Epithelial cell of esophagus (primary cell): ENCODE measurements around the gene EPG5.

Source experiments
- DNase-seq: peaks from one replicate; pipeline ENCODE4 v3.0.0; 2010; ENCODE audit warnings: low read depth
- H3K4me3 ChIP-seq: 2 replicates; pipeline ENCODE4 v1.5.1; 2011; ENCODE audit warnings: mild to moderate bottlenecking, low read length, control low read depth
- TF ChIP-seq, protein P1 (sequence below): IDR thresholded peaks from 2 replicates; pipeline ENCODE4 v1.5.1; 2011; ENCODE audit warnings: low read depth, mild to moderate bottlenecking, low read length, control low read depth, inconsistent platforms; ENCODE audit not compliant: insufficient read depth; ENCODE audit errors: missing control alignments

The EPG5 gene

DNA sequence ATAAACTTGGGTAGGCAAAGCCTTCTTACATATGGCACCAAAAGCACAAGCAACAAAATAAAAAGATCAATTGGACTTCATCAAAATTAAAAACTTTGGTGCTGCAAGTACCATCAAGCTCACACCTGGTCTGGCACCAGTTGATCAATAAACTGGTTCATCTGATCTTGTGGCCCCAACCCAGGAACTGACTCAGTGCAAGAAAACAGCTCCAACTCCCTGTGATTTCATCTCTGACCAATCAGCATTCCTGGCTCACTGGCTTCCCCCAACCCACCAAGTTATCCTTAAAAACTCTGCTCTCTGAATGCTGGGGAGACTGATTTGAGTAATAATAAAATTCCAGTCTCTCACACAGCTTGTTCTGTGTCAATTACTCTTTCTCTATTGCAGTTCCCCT lies 8.4 kb downstream of the EPG5 start:
- no peak overlapping the region for H3K4me3 ChIP-seq
- TF ChIP-seq, protein P1, sequence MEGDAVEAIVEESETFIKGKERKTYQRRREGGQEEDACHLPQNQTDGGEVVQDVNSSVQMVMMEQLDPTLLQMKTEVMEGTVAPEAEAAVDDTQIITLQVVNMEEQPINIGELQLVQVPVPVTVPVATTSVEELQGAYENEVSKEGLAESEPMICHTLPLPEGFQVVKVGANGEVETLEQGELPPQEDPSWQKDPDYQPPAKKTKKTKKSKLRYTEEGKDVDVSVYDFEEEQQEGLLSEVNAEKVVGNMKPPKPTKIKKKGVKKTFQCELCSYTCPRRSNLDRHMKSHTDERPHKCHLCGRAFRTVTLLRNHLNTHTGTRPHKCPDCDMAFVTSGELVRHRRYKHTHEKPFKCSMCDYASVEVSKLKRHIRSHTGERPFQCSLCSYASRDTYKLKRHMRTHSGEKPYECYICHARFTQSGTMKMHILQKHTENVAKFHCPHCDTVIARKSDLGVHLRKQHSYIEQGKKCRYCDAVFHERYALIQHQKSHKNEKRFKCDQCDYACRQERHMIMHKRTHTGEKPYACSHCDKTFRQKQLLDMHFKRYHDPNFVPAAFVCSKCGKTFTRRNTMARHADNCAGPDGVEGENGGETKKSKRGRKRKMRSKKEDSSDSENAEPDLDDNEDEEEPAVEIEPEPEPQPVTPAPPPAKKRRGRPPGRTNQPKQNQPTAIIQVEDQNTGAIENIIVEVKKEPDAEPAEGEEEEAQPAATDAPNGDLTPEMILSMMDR, result no peak
- DNase-seq, result peak; percentile 17

DNA sequence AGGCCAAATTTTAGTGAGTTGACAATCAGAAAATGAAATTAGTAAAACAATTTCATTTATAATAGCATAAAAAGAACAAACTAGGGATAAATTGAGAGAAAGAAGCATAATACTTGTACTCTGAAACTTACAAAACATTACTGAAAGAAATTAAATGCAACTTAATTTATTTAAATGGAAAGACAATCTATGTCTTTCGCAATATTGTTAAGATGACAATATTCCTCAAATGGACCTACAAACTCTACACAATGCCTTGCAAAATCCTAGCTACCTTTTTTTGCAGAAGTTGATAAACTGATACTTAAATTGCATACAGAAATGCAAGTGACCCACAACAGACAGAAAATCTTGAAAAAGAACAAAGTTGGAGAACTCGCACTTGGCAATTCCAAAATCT lies 9.1 kb downstream of the EPG5 start:
- no peak for DNase-seq
- no peak overlapping the region for H3K4me3 ChIP-seq
- TF ChIP-seq, protein P1, result no peak

DNA sequence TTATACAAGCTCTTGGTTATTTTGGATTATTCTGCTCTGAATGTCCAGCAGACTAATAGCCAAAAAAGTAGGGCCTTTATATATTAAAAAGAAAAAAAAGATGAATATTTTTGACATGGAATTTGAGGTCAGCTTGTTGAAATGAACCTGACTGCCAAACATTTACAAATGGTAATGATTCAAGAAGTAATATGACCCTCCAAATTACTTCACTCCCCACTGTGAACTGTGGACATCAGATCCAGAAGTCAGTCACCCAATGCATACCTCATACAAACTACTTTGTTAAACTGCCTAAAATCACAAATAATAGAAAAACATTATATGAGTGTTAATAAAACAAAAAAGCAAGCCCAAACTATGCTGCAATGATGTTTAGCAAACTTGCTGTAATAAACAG lies 10.0 kb downstream of the EPG5 start:
- no peak overlapping the region for H3K4me3 ChIP-seq
- DNase-seq, result no peak
- TF ChIP-seq, protein P1, result no peak

DNA sequence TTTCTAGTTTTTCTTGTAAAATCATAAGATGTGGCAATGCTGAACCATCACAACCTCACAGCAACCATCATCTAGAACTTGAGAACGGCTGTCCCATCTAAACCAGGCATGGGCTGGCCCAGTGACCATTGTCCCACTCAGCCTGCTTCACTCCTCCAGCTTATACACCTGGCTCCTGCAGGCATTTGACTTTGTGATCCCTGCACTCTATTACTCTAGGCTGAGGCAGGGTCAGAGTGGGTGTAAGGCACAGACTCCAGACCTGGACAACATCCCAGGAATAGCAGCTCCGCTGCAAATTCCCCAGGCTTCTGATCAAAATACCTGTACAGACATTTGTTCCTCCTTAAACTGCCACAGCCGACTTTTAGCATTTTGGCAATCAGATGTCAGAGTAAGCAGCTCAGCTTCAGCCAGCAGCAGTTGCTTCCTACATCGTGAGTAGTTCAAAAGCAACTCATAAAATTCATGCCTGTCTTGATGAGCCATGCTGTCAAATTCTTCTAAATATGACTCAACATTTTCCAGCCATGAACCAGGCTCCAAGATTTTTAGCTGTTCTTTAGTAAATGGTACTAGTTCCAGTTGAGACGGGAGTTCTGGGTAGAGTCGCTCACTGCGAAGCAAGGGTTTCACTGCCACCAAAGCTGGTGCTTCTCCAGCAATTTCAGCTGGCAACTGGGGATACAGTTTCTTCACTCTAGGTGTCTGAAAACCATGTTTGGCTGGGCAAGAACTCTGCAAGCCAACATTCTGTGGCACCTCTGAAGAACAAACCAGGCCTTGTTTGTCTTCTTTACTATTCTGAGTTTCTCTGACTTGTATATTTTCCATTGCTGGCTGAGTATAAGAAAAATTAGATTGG lies 12.8 kb downstream of the EPG5 start:
- no peak overlapping the region for H3K4me3 ChIP-seq
- TF ChIP-seq, protein P1, result no peak
- DNase-seq, result peak; percentile 84

DNA sequence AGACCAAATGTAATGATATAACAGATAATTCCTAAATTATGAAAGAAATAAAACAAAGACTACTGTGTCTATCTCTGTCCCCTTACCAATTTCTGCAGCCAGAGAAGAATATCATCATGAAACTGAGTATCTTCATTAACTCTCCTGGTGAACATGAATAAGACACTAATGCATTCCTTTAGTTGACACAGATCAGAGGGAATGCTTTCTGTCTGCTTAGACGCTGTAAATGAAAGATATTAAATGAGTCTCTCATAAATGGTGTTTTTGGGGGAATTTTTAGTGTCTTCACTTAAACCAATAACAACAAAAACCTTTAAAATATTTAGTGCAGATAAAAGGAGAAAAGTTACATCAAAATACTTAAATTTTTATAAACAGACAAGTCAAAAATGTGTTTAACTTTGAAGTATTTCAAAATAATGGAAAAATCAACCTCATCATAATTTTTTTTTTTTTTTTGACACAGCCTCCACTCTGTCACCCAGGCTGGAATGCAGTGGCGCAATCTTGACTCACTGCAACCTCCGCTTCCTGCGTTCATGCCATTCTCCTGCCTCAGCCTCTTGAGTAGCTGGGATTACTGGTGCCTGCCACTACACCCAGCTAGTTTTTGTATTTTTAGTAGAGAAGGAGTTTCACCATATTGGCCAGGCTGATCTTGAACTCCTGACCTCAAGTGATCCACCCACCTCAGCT lies 16.0 kb downstream of the EPG5 start:
- TF ChIP-seq, protein P1, result no peak
- H3K4me3 ChIP-seq, result no peak overlapping the region
- peak; percentile 84 for DNase-seq

DNA sequence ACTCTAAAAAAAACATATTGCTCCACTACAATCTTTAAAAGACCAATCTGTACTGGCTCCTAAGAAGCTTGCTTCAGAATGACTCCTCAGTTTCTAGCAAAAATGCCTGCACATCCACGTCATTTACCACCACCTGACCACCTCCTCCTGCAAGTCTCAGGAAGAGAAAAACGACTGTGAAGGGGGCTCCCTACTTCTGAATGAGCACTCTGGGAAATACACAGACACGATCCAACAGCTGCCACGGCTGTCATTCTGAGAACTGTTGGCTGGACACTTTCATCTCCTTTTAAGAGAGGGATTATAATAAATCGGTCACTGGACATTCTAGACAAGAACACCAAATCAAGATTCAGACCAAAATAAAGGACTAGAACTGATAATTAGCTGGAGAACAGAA lies 21.5 kb downstream of the EPG5 start:
- H3K4me3 ChIP-seq, result no peak overlapping the region
- DNase-seq, result no peak
- TF ChIP-seq, protein P1, result no peak

DNA sequence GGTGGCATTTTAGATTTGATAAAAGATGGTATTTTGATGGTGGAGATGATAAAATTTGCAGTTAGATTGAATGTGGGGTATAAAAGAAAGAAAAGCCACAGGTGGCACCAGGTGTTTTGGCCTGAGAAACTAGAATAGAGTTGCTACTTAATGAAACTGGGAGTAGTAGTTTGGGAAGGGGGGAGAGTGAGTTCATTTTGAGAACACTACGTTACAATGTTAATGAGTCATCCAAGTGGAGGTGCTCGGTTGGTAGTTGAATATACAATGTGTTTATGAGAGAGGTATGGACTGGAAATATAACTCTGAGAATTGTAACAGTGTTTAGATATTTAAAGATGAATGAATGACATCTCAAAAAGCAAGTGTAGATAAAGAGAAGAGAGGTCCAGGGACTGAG lies 26.4 kb downstream of the EPG5 start:
- peak; percentile 9 for DNase-seq
- TF ChIP-seq, protein P1, result no peak
- H3K4me3 ChIP-seq, result no peak overlapping the region
